GM12878 (cell line): ENCODE results near the gene ARL6.

ENCODE experiments used
- EGR1 ChIP-seq, 2 experiments: IDR thresholded peaks; 1 replicate in 1 of 2; 2 replicates in 1 of 2; pipeline ENCODE4 v1.6.1; 2011 to 2012; ENCODE audit warnings: low read depth in 2 of 2, low read length in 2 of 2, borderline replicate concordance in 1 of 2, mild to moderate bottlenecking in 1 of 2, moderate library complexity in 1 of 2
- EZH2 ChIP-seq: IDR thresholded peaks from 2 replicates; pipeline ENCODE4 v1.6.1; 2012; ENCODE audit warnings: low read depth, mild to moderate bottlenecking, control low read depth, inconsistent platforms, low read length, borderline replicate concordance; ENCODE audit not compliant: control insufficient read depth
- MTA2 ChIP-seq: fragments of 450-650 bp; IDR thresholded peaks from 2 replicates; pipeline ENCODE4 v1.6.1; 2016; ENCODE audit warnings: low read depth, mild to moderate bottlenecking, moderate library complexity
- POLR2A ChIP-seq: IDR thresholded peaks from 2 replicates; pipeline ENCODE4 v1.6.1; 2011; ENCODE audit warnings: low read depth, mild to moderate bottlenecking, low read length
- SP1 ChIP-seq: IDR thresholded peaks from one replicate; pipeline ENCODE4 v1.6.1; 2011; ENCODE audit warnings: low read depth, low read length
- SUPT20H ChIP-seq: IDR thresholded peaks from 2 replicates; pipeline ENCODE4 v1.6.1; 2011; ENCODE audit warnings: low read depth, mild to moderate bottlenecking, low read length, moderate library complexity, borderline replicate concordance; ENCODE audit not compliant: control insufficient read depth
- TF ChIP-seq, protein P1 (sequence below), 3 experiments: IDR thresholded peaks in 2 of 3; conservative IDR thresholded peaks in 1 of 3; 2 replicates each; pipeline ENCODE4 v1.5.1; 2011; ENCODE audit warnings: low read depth in 3 of 3, low read length in 3 of 3, mild to moderate bottlenecking in 3 of 3, control low read depth in 2 of 3, moderate library complexity in 2 of 3, inconsistent platforms in 1 of 3, mixed read lengths in 1 of 3; ENCODE audit not compliant: control insufficient read depth in 2 of 3, insufficient read depth in 1 of 3; ENCODE audit errors: extremely low read depth in 1 of 3
- TF ChIP-seq, protein P2 (sequence below): IDR thresholded peaks from 2 replicates; pipeline ENCODE4 v1.6.1; 2012; ENCODE audit warnings: mild to moderate bottlenecking, low read depth, low read length
- TF ChIP-seq, protein P3 (sequence below): fragments of 450-650 bp; IDR thresholded peaks from 2 replicates; pipeline ENCODE4 v1.6.1; 2017; ENCODE audit warnings: mild to moderate bottlenecking
- TF ChIP-seq, protein P4 (sequence below): fragments of 450-650 bp; IDR thresholded peaks from 2 replicates; pipeline ENCODE4 v1.6.1; 2018; ENCODE audit warnings: borderline replicate concordance, mild to moderate bottlenecking; ENCODE audit not compliant: partially characterized antibody

DNA sequence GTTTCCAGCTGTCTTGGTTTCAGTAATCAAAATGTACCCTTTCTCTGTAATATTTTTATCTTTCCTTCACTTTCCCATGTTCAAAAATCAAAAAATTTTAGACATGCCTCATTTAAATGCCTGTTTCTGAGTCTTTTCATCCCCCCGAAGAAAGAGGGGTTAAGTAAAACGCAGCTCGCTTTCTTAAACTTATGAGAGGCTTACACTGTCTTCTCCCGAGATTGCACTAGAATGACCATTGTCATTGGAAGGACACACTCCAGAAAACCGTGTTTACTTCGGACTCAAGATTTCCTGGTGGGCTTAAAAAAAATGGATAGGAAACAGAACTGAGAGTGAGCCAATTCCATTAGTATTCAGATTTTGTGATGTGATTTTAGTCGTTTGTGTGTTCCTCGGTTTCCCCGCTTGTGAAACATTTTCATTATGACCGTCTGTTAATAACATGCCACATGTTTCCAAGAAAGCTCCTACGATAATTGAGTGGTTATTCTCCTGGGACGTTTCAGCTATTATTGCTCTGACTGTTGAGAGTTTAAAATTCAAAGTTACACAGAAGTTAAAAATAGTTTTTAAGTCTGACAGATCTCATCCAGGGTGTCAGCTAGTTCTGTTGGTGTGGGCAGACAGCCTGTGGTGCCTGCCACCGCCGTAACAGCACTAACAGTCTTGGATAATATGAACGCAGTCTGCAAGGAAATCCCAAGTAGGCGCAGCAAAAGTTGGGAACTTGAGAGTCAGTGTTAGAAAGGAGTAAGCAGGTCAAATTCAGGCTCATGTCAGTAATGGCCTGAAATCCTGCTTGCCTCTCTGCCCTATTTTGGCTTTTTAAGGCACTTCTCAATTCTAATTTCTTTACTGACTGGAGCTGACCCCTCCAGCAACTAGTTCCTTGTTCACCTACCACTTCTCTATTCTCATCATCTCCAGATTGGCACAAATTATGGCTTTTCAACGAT, 58.8 kb downstream of the ARL6 start:
- TF ChIP-seq, protein P1, sequence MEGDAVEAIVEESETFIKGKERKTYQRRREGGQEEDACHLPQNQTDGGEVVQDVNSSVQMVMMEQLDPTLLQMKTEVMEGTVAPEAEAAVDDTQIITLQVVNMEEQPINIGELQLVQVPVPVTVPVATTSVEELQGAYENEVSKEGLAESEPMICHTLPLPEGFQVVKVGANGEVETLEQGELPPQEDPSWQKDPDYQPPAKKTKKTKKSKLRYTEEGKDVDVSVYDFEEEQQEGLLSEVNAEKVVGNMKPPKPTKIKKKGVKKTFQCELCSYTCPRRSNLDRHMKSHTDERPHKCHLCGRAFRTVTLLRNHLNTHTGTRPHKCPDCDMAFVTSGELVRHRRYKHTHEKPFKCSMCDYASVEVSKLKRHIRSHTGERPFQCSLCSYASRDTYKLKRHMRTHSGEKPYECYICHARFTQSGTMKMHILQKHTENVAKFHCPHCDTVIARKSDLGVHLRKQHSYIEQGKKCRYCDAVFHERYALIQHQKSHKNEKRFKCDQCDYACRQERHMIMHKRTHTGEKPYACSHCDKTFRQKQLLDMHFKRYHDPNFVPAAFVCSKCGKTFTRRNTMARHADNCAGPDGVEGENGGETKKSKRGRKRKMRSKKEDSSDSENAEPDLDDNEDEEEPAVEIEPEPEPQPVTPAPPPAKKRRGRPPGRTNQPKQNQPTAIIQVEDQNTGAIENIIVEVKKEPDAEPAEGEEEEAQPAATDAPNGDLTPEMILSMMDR (IDR thresholded peaks at IDR 0.05 in 2 of 3, conservative IDR thresholded peaks at IDR 0.05 in 1 of 3; ENCODE audit: control insufficient read depth in 2 of 3, extremely low read depth in 1 of 3, insufficient read depth in 1 of 3, low read depth in 3 of 3, low read length in 3 of 3) = no peak
- TF ChIP-seq, protein P2, sequence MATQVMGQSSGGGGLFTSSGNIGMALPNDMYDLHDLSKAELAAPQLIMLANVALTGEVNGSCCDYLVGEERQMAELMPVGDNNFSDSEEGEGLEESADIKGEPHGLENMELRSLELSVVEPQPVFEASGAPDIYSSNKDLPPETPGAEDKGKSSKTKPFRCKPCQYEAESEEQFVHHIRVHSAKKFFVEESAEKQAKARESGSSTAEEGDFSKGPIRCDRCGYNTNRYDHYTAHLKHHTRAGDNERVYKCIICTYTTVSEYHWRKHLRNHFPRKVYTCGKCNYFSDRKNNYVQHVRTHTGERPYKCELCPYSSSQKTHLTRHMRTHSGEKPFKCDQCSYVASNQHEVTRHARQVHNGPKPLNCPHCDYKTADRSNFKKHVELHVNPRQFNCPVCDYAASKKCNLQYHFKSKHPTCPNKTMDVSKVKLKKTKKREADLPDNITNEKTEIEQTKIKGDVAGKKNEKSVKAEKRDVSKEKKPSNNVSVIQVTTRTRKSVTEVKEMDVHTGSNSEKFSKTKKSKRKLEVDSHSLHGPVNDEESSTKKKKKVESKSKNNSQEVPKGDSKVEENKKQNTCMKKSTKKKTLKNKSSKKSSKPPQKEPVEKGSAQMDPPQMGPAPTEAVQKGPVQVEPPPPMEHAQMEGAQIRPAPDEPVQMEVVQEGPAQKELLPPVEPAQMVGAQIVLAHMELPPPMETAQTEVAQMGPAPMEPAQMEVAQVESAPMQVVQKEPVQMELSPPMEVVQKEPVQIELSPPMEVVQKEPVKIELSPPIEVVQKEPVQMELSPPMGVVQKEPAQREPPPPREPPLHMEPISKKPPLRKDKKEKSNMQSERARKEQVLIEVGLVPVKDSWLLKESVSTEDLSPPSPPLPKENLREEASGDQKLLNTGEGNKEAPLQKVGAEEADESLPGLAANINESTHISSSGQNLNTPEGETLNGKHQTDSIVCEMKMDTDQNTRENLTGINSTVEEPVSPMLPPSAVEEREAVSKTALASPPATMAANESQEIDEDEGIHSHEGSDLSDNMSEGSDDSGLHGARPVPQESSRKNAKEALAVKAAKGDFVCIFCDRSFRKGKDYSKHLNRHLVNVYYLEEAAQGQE = no peak
- no peak for TF ChIP-seq POLR2A
- no peak for TF ChIP-seq EZH2
- no peak for TF ChIP-seq EGR1 (IDR thresholded peaks at IDR 0.05; ENCODE audit: borderline replicate concordance in 1 of 2, low read depth in 2 of 2, low read length in 2 of 2)
- TF ChIP-seq SUPT20H = no peak
- TF ChIP-seq SP1 = no peak
- TF ChIP-seq, protein P3, sequence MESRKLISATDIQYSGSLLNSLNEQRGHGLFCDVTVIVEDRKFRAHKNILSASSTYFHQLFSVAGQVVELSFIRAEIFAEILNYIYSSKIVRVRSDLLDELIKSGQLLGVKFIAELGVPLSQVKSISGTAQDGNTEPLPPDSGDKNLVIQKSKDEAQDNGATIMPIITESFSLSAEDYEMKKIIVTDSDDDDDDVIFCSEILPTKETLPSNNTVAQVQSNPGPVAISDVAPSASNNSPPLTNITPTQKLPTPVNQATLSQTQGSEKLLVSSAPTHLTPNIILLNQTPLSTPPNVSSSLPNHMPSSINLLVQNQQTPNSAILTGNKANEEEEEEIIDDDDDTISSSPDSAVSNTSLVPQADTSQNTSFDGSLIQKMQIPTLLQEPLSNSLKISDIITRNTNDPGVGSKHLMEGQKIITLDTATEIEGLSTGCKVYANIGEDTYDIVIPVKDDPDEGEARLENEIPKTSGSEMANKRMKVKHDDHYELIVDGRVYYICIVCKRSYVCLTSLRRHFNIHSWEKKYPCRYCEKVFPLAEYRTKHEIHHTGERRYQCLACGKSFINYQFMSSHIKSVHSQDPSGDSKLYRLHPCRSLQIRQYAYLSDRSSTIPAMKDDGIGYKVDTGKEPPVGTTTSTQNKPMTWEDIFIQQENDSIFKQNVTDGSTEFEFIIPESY = no peak
- TF ChIP-seq, protein P4, sequence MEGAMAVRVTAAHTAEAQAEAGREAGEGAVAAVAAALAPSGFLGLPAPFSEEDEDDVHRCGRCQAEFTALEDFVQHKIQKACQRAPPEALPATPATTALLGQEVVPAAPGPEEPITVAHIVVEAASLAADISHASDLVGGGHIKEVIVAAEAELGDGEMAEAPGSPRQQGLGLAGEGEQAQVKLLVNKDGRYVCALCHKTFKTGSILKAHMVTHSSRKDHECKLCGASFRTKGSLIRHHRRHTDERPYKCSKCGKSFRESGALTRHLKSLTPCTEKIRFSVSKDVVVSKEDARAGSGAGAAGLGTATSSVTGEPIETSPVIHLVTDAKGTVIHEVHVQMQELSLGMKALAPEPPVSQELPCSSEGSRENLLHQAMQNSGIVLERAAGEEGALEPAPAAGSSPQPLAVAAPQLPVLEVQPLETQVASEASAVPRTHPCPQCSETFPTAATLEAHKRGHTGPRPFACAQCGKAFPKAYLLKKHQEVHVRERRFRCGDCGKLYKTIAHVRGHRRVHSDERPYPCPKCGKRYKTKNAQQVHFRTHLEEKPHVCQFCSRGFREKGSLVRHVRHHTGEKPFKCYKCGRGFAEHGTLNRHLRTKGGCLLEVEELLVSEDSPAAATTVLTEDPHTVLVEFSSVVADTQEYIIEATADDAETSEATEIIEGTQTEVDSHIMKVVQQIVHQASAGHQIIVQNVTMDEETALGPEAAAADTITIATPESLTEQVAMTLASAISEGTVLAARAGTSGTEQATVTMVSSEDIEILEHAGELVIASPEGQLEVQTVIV = no peak
- no peak for TF ChIP-seq MTA2
